Measurements from ENCODE around the gene SQSTM1. TPM values are rescaled to one million over a fixed set of nuclear protein-coding genes. Genes with fewer than 3 reads are reported as not detected.

The SQSTM1 gene
- total and polyA plus RNA-seq, 2 of the 8 experiments (the other 6 are each of a cell fraction or from before 2014, with no cell fraction given) = 78.6 to 110 TPM

DNA sequence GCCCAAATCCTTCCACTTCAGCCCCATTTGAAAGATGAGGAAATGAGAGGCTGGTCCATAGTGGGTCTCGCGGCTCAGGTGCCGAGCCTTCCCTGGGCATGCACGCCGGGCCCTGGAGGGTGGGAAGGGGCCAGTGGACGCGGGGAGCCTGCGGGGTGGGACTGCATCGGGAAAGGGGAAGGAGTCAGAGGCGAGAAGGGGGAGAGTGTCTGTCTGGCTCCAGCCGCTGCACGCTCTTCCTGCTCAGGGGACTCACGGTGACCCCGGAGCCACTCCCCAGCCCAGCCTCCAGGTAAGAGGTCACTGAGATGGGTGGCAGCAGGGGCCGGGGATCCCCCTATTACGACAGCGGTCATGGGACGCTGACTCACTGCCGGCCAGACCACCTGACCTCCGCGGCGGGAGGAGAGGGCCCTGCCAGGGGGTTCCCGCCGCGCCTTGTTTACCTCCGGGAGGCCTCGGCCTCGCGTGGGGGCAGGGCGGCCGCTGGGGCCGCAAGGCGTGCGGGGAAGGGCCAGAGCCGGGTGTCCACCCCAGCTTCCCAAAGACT is 1.9 kb upstream of the SQSTM1 start (continued):
- TF ChIP-seq ASH2L (IDR thresholded peaks at IDR 0.05; ENCODE audit: low read length) = no peak
- no peak for TF ChIP-seq GTF2F1 (IDR thresholded peaks at IDR 0.05; ENCODE audit: borderline replicate concordance, low read depth, low read length)
- TF ChIP-seq, protein P1, sequence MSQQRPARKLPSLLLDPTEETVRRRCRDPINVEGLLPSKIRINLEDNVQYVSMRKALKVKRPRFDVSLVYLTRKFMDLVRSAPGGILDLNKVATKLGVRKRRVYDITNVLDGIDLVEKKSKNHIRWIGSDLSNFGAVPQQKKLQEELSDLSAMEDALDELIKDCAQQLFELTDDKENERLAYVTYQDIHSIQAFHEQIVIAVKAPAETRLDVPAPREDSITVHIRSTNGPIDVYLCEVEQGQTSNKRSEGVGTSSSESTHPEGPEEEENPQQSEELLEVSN (IDR thresholded peaks at IDR 0.05) = no peak; the same call in 1 of the 2 replicates

Measured in H1 (cell line).